H1 (cell line): ENCODE results near the gene PCDH18. TPM values are rescaled to one million over a fixed set of nuclear protein-coding genes. Genes with fewer than 3 reads are reported as not detected.

ENCODE experiments used
- CTCF ChIA-PET: fragments of 300-600 bp; sonication (Branson Sonifier 250); formaldehyde crosslinking; loops from one replicate; lab custom pipeline; 2021; ENCODE audit not compliant: partially characterized antibody; lab: Charles Lee
- POLR2A ChIA-PET: fragments of 300-600 bp; sonication (Branson Sonifier 250); formaldehyde crosslinking; loops from one replicate; lab custom pipeline; 2021; ENCODE audit warnings: inconsistent platforms; ENCODE audit not compliant: partially characterized antibody; lab: Charles Lee
- DNase-seq, 2 experiments: peaks; one replicate each; pipeline versions ENCODE4 v3.0.0 to v3.0.0-alpha.2; 2010 to 2022; ENCODE audit warnings: low spot score in 2 of 2, low read depth in 1 of 2, mixed read lengths in 1 of 2
- FAIRE-seq: peaks from 2 replicates; lab custom pipeline; 2011; peaks lifted over from hg19 to GRCh38; lab: Jason Lieb, UNC
- H2AFZ ChIP-seq: 2 replicates; pipeline ENCODE4 v1.8.1; 2012; ENCODE audit warnings: low read length, inconsistent platforms
- H2AK5ac ChIP-seq: 2 replicates; pipeline ENCODE4 v1.6.1; 2013; ENCODE audit warnings: low read depth, low read length
- H2BK120ac ChIP-seq: replicated peaks from 2 replicates; pipeline ENCODE3; 2013; ENCODE audit warnings: low read depth, low read length, inconsistent platforms
- H2BK12ac ChIP-seq: 2 replicates; pipeline ENCODE4 v1.6.1; 2013; ENCODE audit warnings: low read depth, low read length
- H2BK15ac ChIP-seq: 2 replicates; pipeline ENCODE4 v1.6.1; 2013; ENCODE audit warnings: low read length
- H2BK20ac ChIP-seq: 2 replicates; pipeline ENCODE4 v1.6.1; 2013; ENCODE audit warnings: low read length
- H2BK5ac ChIP-seq: 2 replicates; pipeline ENCODE4 v1.6.1; 2013; ENCODE audit warnings: low read depth, low read length
- H3K14ac ChIP-seq: 2 replicates; pipeline ENCODE4 v1.6.1; 2013; ENCODE audit warnings: inconsistent platforms; ENCODE audit not compliant: insufficient read length
- H3K18ac ChIP-seq: 2 replicates; pipeline ENCODE4 v1.6.1; 2013; ENCODE audit warnings: low read length; ENCODE audit errors: extremely low read depth
- H3K23ac ChIP-seq: 2 replicates; pipeline ENCODE4 v1.6.1; 2013; ENCODE audit warnings: inconsistent platforms; ENCODE audit not compliant: insufficient read length
- H3K23me2 ChIP-seq: 2 replicates; pipeline ENCODE4 v1.6.1; 2013; ENCODE audit warnings: low read depth, low read length
- H3K27ac ChIP-seq: 2 replicates; pipeline ENCODE4 v1.6.1; 2011; ENCODE audit warnings: low read depth, low read length, inconsistent platforms
- H3K27me3 ChIP-seq, 4 experiments: replicated peaks in 1 of 4; 1 replicate in 1 of 4; 2 replicates in 3 of 4; pipeline versions ENCODE4 v1.6.1 to v1.8.1; 2011 to 2013; ENCODE audit warnings: low read length in 3 of 4, mild to moderate bottlenecking in 3 of 4, inconsistent platforms in 2 of 4, mixed read lengths in 2 of 4, moderate library complexity in 1 of 4; ENCODE audit not compliant: control insufficient read depth in 3 of 4, insufficient read depth in 3 of 4; ENCODE audit errors: extremely low read depth in 1 of 4
- H3K36me3 ChIP-seq, 4 experiments: 2 replicates each; pipeline versions ENCODE4 v1.6.1 to v1.8.1; 2011 to 2013; ENCODE audit warnings: mild to moderate bottlenecking in 4 of 4, low read length in 3 of 4, moderate library complexity in 2 of 4, control low read depth in 1 of 4, inconsistent platforms in 1 of 4; ENCODE audit not compliant: insufficient read depth in 4 of 4, control insufficient read depth in 2 of 4
- H3K4ac ChIP-seq: replicated peaks from 2 replicates; pipeline ENCODE3; 2013; ENCODE audit warnings: low read length, low read depth, mixed read lengths, inconsistent platforms; ENCODE audit not compliant: insufficient read length
- H3K4me1 ChIP-seq, 4 experiments: replicated peaks in 1 of 4; 1 replicate in 1 of 4; 2 replicates in 3 of 4; pipeline versions ENCODE4 v1.6.1 to v1.8.1; 2011 to 2013; ENCODE audit warnings: low read length in 3 of 4, inconsistent platforms in 2 of 4, mixed read lengths in 1 of 4; ENCODE audit not compliant: insufficient read depth in 4 of 4, control insufficient read depth in 3 of 4
- H3K4me2 ChIP-seq, 2 experiments: 2 replicates each; pipeline versions ENCODE4 v1.6.1 to v1.8.1; 2011 to 2013; ENCODE audit warnings: low read depth in 2 of 2, low read length in 2 of 2, control low read depth in 1 of 2, inconsistent platforms in 1 of 2, mild to moderate bottlenecking in 1 of 2; ENCODE audit not compliant: insufficient read depth in 1 of 2
- H3K4me3 ChIP-seq, 4 experiments: fragments of 200-600, 300-600 bp in 1 of 4; sonication (generic), shearing (Covaris generic), sonication (Bioruptor Twin) in 1 of 4; 2 replicates each; pipeline versions ENCODE4 v1.5.1 to v1.8.1; 2011 to 2016; ENCODE audit warnings: low read length in 4 of 4, low read depth in 3 of 4, control low read depth in 2 of 4, inconsistent platforms in 2 of 4, mild to moderate bottlenecking in 2 of 4, mixed read lengths in 1 of 4, moderate library complexity in 1 of 4; ENCODE audit not compliant: insufficient read depth in 2 of 4; ENCODE audit errors: extremely low read depth in 1 of 4
- H3K56ac ChIP-seq: replicated peaks from 2 replicates; pipeline ENCODE3; 2013; ENCODE audit warnings: low read depth, mild to moderate bottlenecking, mixed read lengths, low read length, inconsistent platforms; ENCODE audit not compliant: insufficient read length
- H3K79me1 ChIP-seq: 2 replicates; pipeline ENCODE4 v1.6.1; 2013; ENCODE audit warnings: low read depth, low read length, control low read depth
- H3K79me2 ChIP-seq, 2 experiments: 2 replicates each; pipeline versions ENCODE4 v1.6.1 to v1.8.1; 2012 to 2013; ENCODE audit warnings: low read length in 2 of 2, mild to moderate bottlenecking in 2 of 2, inconsistent platforms in 1 of 2; ENCODE audit not compliant: insufficient read depth in 2 of 2, control insufficient read depth in 1 of 2
- H3K9ac ChIP-seq, 4 experiments: replicated peaks in 1 of 4; 1 replicate in 1 of 4; 2 replicates in 3 of 4; pipeline versions ENCODE4 v1.6.1 to v1.8.1; 2011 to 2013; ENCODE audit warnings: low read depth in 3 of 4, low read length in 3 of 4, control low read depth in 2 of 4, mild to moderate bottlenecking in 2 of 4, moderate library complexity in 2 of 4, inconsistent platforms in 1 of 4; ENCODE audit errors: extremely low read depth in 1 of 4
- H3K9me3 ChIP-seq, 2 experiments: 2 replicates each; pipeline versions ENCODE4 v1.6.1 to v1.8.1; 2012 to 2013; ENCODE audit warnings: mild to moderate bottlenecking in 2 of 2, moderate library complexity in 2 of 2, control low read depth in 1 of 2, inconsistent platforms in 1 of 2, low read depth in 1 of 2, low read length in 1 of 2, mixed read lengths in 1 of 2; ENCODE audit not compliant: insufficient read depth in 2 of 2
- H4K20me1 ChIP-seq, 2 experiments: replicated peaks in 1 of 2; 2 replicates each; pipeline versions ENCODE3 to v1.8.1; 2011 to 2013; ENCODE audit warnings: inconsistent platforms in 2 of 2, low read length in 2 of 2, mild to moderate bottlenecking in 1 of 2; ENCODE audit not compliant: insufficient read depth in 2 of 2, control insufficient read depth in 1 of 2
- H4K5ac ChIP-seq: 2 replicates; pipeline ENCODE4 v1.6.1; 2013; ENCODE audit warnings: low read length, low read depth, mixed read lengths, inconsistent platforms; ENCODE audit not compliant: insufficient read length
- H4K8ac ChIP-seq: 2 replicates; pipeline ENCODE4 v1.8.0; 2013; ENCODE audit warnings: mild to moderate bottlenecking, moderate library complexity, low read length, inconsistent platforms; ENCODE audit not compliant: insufficient read depth; ENCODE audit errors: extremely low read depth
- H4K91ac ChIP-seq: replicated peaks from 2 replicates; pipeline ENCODE3; 2013; ENCODE audit warnings: low read length, mixed read lengths, inconsistent platforms; ENCODE audit not compliant: insufficient read length
- HDAC2 ChIP-seq, 2 experiments: fragments of 300-600 bp in 1 of 2; sonication (generic) in 1 of 2; IDR thresholded peaks; 2 replicates each; pipeline ENCODE4 v1.6.1; 2011 to 2012; ENCODE audit warnings: low read depth in 2 of 2, low read length in 2 of 2, mild to moderate bottlenecking in 2 of 2, moderate library complexity in 2 of 2, borderline replicate concordance in 1 of 2, inconsistent platforms in 1 of 2
- JUND ChIP-seq: IDR thresholded peaks from 2 replicates; pipeline ENCODE4 v1.6.1; 2011; ENCODE audit warnings: mild to moderate bottlenecking, improper control_type of control experiment, low read length
- SAP30 ChIP-seq: fragments of 300-600 bp; sonication (generic); IDR thresholded peaks from 2 replicates; pipeline ENCODE4 v1.7.1; 2012; ENCODE audit warnings: low read length, moderate library complexity, mild to moderate bottlenecking, inconsistent platforms; ENCODE audit not compliant: insufficient read depth, insufficient replicate concordance
- SP1 ChIP-seq: IDR thresholded peaks from 2 replicates; pipeline ENCODE4 v1.6.1; 2011; ENCODE audit warnings: low read depth, low read length
- WGBS, 2 experiments: shearing (Covaris generic) in 1 of 2; methylation state at CpG; one replicate each; pipeline versions ENCODE4 v1.1.6 to v1.1.7; 2013 to 2015; ENCODE audit warnings: low lambda C conversion rate in 2 of 2, mixed read lengths in 2 of 2, inconsistent platforms in 1 of 2, low coverage in 1 of 2, missing lambda C conversion rate in 1 of 2; ENCODE audit not compliant: insufficient replicate concordance in 2 of 2, insufficient coverage in 1 of 2, insufficient read length in 1 of 2; ENCODE audit errors: extremely low coverage in 1 of 2, missing lambda C conversion rate in 1 of 2; 5-methylcytosine and 5-hydroxymethylcytosine counted together
- polyA plus RNA-seq, 7 experiments: library from polyadenylated mRNA; depleted of rRNA in 3 of 7; stranded (reverse) in 5 of 7; unstranded in 2 of 7; fragments of >200 nt in 5 of 7; fragments of 200-250 nt in 2 of 7; gene quantifications; 1 replicate in 5 of 7; 2 replicates in 1 of 7; 4 replicates in 1 of 7; pipeline versions ENCODE4 v1.2.1 to v1.2.3, GENCODE V29; 2011 to 2013; ENCODE audit warnings: missing spikeins in 2 of 7, mixed read lengths in 2 of 7
- total RNA-seq: library from RNA; stranded (reverse); fragmentation: NEBNext Ultra II Directional; extraction: Animal tissue kit (Norgen Biotek cat#: 25700); gene quantifications from 2 replicates; pipeline ENCODE4 v1.2.1, GENCODE V29; 2021
- TF ChIP-seq, protein P1 (sequence below), 3 experiments: IDR thresholded peaks; 1 replicate in 2 of 3; 2 replicates in 1 of 3; pipeline versions ENCODE4 v1.5.1 to v1.6.1; 2011; ENCODE audit warnings: low read length in 3 of 3, mild to moderate bottlenecking in 3 of 3, inconsistent platforms in 2 of 3, low read depth in 1 of 3, moderate library complexity in 1 of 3; ENCODE audit not compliant: insufficient read depth in 1 of 3; ENCODE audit errors: control extremely low read depth in 1 of 3
- TF ChIP-seq, protein P2 (sequence below): IDR thresholded peaks from 2 replicates; pipeline ENCODE4 v1.6.1; 2012; ENCODE audit warnings: inconsistent platforms
- TF ChIP-seq, protein P3 (sequence below): IDR thresholded peaks from 2 replicates; pipeline ENCODE4 v1.6.1; 2012; ENCODE audit warnings: low read length, inconsistent platforms

PCDH18 gene
- total and polyA plus RNA-seq, 2 of the 8 experiments (the other 6 are each of a cell fraction or from before 2014, with no cell fraction given): 28.8 to 41.8 TPM

DNA sequence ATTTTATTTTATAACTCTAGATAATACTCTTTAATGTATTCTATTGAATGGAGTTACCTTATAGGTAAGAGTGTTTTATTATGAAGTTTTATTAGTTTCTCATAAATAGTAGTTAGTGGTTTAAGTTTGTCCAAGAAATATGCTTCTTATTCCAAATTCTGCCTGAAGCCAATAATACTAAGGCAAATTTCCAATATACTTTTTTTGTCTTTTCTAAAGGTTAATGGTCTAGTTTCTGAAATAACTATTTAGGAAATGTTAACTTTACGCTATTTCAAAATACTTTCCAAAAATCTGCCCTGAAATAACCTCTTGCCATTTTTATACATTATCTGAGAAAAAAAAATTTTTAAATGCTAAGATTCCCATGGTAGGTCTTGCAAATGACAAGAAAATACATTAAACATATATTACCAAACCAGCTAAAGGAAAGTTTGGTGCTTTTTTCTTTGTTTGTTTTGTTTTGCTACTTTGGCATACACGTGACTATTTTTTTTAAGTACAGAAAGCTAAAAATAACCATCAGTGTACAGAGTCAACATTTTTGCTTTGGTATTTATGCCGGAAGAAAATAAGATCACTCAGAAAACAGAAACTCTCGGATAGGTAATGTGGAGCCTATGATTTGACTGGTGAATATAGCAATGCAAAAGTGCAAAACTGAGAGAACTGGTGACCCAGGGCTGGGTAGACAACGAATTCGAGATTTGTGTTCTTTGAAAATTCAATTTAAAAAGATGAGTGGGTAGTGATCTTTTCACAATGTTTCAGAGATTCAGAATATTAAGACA is 29.8 kb downstream of the PCDH18 start:
- Histone ChIP-seq H2AFZ (no peak overlapping the region), H4K20me1 (no peaks in the 10 kb centered on the region), H2BK120ac (no peak overlapping the region), H3K4ac (no peak overlapping the region), H3K27me3 (no peaks in the 10 kb centered on the region), H4K8ac (no peak overlapping the region), H3K36me3 (no peaks in the 10 kb centered on the region), H3K9ac (no peak overlapping the region), H4K91ac (no peak overlapping the region), H3K14ac (no peak overlapping the region), H3K23me2 (no peaks in the 10 kb centered on the region), H3K18ac (no peak overlapping the region), H3K56ac (no peak overlapping the region), H3K27ac (no peak overlapping the region), H3K79me2 (no peaks in the 10 kb centered on the region), H3K9me3 (no peaks in the 10 kb centered on the region), H3K4me2 (no peak overlapping the region), H3K23ac (no peak overlapping the region), H3K4me3 (no peak overlapping the region), H2BK12ac (no peak overlapping the region), H3K79me1 (no peaks in the 10 kb centered on the region), H2BK5ac (no peak overlapping the region), H2BK15ac (no peak overlapping the region), H2AK5ac (no peak overlapping the region), H4K5ac (no peak overlapping the region), H2BK20ac (no peak overlapping the region), H3K4me1 (no peaks in the 10 kb centered on the region)
- no peak for DNase-seq
- POLR2A ChIA-PET: no interaction called here
- CTCF ChIA-PET: no interaction called here
- no peak for FAIRE-seq
- WGBS, 2 experiments: 93% methylated on average over 6 of the region's 6 CpGs; no CpG with 5 or more reads in 1 of the 2 experiments
- TF ChIP-seq HDAC2 (IDR thresholded peaks at IDR 0.05; ENCODE audit: borderline replicate concordance in 1 of 2, low read depth in 2 of 2, low read length in 2 of 2): no peak
- TF ChIP-seq, protein P1, sequence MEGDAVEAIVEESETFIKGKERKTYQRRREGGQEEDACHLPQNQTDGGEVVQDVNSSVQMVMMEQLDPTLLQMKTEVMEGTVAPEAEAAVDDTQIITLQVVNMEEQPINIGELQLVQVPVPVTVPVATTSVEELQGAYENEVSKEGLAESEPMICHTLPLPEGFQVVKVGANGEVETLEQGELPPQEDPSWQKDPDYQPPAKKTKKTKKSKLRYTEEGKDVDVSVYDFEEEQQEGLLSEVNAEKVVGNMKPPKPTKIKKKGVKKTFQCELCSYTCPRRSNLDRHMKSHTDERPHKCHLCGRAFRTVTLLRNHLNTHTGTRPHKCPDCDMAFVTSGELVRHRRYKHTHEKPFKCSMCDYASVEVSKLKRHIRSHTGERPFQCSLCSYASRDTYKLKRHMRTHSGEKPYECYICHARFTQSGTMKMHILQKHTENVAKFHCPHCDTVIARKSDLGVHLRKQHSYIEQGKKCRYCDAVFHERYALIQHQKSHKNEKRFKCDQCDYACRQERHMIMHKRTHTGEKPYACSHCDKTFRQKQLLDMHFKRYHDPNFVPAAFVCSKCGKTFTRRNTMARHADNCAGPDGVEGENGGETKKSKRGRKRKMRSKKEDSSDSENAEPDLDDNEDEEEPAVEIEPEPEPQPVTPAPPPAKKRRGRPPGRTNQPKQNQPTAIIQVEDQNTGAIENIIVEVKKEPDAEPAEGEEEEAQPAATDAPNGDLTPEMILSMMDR (IDR thresholded peaks at IDR 0.05; ENCODE audit: control extremely low read depth in 1 of 3, insufficient read depth in 1 of 3, low read depth in 1 of 3, low read length in 3 of 3): no peak
- no peak for TF ChIP-seq SAP30
- TF ChIP-seq JUND: no peak
- TF ChIP-seq, protein P2, sequence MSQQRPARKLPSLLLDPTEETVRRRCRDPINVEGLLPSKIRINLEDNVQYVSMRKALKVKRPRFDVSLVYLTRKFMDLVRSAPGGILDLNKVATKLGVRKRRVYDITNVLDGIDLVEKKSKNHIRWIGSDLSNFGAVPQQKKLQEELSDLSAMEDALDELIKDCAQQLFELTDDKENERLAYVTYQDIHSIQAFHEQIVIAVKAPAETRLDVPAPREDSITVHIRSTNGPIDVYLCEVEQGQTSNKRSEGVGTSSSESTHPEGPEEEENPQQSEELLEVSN: no peak
- TF ChIP-seq, protein P3, sequence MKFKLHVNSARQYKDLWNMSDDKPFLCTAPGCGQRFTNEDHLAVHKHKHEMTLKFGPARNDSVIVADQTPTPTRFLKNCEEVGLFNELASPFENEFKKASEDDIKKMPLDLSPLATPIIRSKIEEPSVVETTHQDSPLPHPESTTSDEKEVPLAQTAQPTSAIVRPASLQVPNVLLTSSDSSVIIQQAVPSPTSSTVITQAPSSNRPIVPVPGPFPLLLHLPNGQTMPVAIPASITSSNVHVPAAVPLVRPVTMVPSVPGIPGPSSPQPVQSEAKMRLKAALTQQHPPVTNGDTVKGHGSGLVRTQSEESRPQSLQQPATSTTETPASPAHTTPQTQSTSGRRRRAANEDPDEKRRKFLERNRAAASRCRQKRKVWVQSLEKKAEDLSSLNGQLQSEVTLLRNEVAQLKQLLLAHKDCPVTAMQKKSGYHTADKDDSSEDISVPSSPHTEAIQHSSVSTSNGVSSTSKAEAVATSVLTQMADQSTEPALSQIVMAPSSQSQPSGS: no peak
- TF ChIP-seq SP1: no peak
